OCI-LY3 (cell line): ENCODE data around the gene NT5C.

Experiments
- H2AFZ ChIP-seq: fragments of 200-600, 300-600 bp; shearing (Covaris generic); 2 replicates; pipeline ENCODE4 v1.6.0; 2014; ENCODE audit warnings: antibody characterized with exemption, low read depth, low read length
- H3K27ac ChIP-seq: fragments of 200-600, 300-600 bp; sonication (generic); 2 replicates; pipeline ENCODE4 v1.5.1; 2014; ENCODE audit warnings: mild to moderate bottlenecking, low read length, moderate library complexity, mixed read lengths
- H3K27me3 ChIP-seq: fragments of 200-600, 300-600 bp; sonication (generic); 2 replicates; pipeline ENCODE4 v1.6.1; 2014; ENCODE audit warnings: low read depth, low read length, mixed read lengths
- H3K36me3 ChIP-seq: fragments of 200-600, 300-600 bp; sonication (generic); replicated peaks from 2 replicates; pipeline ENCODE3; 2014; ENCODE audit warnings: low read depth, low read length, mixed read lengths
- H3K4me1 ChIP-seq: fragments of 300-600, 200-600 bp; sonication (generic); 2 replicates; pipeline ENCODE4 v1.6.1; 2014; ENCODE audit warnings: low read length, mixed read lengths
- H3K4me2 ChIP-seq: fragments of 200-600, 300-600 bp; sonication (generic); 2 replicates; pipeline ENCODE4 v1.6.1; 2014; ENCODE audit warnings: low read length, mixed read lengths
- H3K4me3 ChIP-seq: fragments of 300-600, 200-600 bp; sonication (generic); 2 replicates; pipeline ENCODE4 v1.5.1; 2014; ENCODE audit warnings: antibody characterized with exemption, mild to moderate bottlenecking, low read length, moderate library complexity
- H3K79me2 ChIP-seq: fragments of 300-600, 200-600 bp; shearing (Covaris generic); 2 replicates; pipeline ENCODE4 v1.6.1; 2014; ENCODE audit warnings: mild to moderate bottlenecking, low read length, mixed read lengths
- H3K9ac ChIP-seq: fragments of 300-600, 200-600 bp; shearing (Covaris generic); 2 replicates; pipeline ENCODE4 v1.6.0; 2014; ENCODE audit warnings: mild to moderate bottlenecking, low read length, moderate library complexity
- H3K9me3 ChIP-seq: fragments of 200-600, 300-600 bp; shearing (Covaris generic); 2 replicates; pipeline ENCODE4 v1.6.1; 2014; ENCODE audit warnings: low read length, mixed read lengths; ENCODE audit not compliant: insufficient read depth
- H4K20me1 ChIP-seq: fragments of 200-600, 300-600 bp; sonication (generic); 2 replicates; pipeline ENCODE4 v1.6.1; 2016; ENCODE audit warnings: low read length, mixed read lengths; ENCODE audit not compliant: insufficient read depth
- EZH2phosphoT487 ChIP-seq: fragments of 200-600 bp; shearing (Covaris generic); IDR thresholded peaks from 2 replicates; pipeline ENCODE4 v1.6.1; 2018; ENCODE audit warnings: antibody characterized with exemption, mixed run types, low read depth
- TF ChIP-seq, protein P1 (sequence below): fragments of 200-600, 300-600 bp; sonication (generic); IDR thresholded peaks from 2 replicates; pipeline ENCODE4 v1.5.1; 2014; ENCODE audit warnings: antibody characterized with exemption, low read length, low read depth

The NT5C gene

DNA sequence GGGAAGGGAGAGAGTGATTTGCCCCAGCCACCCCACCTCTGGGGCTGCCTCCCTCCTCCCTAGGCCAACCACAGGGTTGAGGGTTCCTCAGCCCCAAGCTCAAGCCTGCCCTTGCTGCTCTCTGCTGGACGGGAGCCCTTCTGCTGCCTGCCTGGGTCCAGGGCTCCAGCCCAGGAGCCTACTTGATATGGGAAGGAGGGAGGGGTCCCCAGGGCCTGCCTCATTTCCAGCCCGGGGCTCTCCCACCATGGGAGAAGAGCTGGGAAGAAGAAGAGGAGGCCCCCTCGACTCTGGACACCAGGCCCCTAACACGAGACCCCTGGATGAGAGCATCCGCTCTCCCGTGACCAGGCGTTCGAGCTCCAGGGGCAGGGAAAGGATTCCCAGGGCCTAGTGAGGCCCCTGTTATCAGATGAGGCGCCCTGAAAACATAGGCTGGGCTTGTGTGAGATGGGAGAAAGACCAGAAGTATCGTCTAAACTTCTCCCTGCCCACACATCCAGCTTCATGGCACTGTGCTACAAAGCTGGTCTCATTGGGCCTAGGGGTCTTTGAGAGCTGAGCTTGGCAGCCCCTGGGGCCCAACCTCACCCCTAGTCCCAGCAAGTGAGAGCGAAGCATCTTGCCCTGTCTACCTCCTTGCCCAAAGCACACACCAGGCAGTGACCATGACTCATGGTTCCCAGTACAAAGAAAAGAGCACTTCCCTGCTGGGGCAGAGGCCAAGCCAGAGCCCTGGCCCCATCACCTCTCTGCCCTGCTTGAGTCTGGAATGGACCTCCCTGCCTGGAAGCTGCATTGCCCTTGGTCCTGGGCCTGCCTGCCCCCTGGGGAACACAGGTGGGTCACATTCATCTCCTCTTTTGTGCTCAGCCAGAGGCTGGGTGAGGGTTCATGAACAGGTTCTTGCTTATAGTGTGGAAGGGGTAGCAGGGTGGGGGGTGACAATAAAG is 42.8 kb downstream of the NT5C start:
- no peaks in the 10 kb centered on the region for H3K79me2 ChIP-seq
- H3K4me1 ChIP-seq = peaks cover 11% of the 10 kb centered on the region; the same call in 1 of the 2 replicates
- peak overlapping the region; percentile 71 for H3K9ac ChIP-seq
- no peaks in the 10 kb centered on the region for H3K36me3 ChIP-seq
- no peaks in the 10 kb centered on the region for H3K27me3 ChIP-seq
- peak overlapping the region; percentile 88 for H3K4me2 ChIP-seq
- no peaks in the 10 kb centered on the region for H4K20me1 ChIP-seq
- H2AFZ ChIP-seq = peak overlapping the region; percentile 89; the same call in 1 of the 2 replicates
- TF ChIP-seq, protein P1, sequence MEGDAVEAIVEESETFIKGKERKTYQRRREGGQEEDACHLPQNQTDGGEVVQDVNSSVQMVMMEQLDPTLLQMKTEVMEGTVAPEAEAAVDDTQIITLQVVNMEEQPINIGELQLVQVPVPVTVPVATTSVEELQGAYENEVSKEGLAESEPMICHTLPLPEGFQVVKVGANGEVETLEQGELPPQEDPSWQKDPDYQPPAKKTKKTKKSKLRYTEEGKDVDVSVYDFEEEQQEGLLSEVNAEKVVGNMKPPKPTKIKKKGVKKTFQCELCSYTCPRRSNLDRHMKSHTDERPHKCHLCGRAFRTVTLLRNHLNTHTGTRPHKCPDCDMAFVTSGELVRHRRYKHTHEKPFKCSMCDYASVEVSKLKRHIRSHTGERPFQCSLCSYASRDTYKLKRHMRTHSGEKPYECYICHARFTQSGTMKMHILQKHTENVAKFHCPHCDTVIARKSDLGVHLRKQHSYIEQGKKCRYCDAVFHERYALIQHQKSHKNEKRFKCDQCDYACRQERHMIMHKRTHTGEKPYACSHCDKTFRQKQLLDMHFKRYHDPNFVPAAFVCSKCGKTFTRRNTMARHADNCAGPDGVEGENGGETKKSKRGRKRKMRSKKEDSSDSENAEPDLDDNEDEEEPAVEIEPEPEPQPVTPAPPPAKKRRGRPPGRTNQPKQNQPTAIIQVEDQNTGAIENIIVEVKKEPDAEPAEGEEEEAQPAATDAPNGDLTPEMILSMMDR = no peak
- no peak for TF ChIP-seq EZH2phosphoT487
- peak overlapping the region; percentile 83 for H3K4me3 ChIP-seq
- no peaks in the 10 kb centered on the region for H3K9me3 ChIP-seq
- no peak overlapping the region for H3K27ac ChIP-seq

DNA sequence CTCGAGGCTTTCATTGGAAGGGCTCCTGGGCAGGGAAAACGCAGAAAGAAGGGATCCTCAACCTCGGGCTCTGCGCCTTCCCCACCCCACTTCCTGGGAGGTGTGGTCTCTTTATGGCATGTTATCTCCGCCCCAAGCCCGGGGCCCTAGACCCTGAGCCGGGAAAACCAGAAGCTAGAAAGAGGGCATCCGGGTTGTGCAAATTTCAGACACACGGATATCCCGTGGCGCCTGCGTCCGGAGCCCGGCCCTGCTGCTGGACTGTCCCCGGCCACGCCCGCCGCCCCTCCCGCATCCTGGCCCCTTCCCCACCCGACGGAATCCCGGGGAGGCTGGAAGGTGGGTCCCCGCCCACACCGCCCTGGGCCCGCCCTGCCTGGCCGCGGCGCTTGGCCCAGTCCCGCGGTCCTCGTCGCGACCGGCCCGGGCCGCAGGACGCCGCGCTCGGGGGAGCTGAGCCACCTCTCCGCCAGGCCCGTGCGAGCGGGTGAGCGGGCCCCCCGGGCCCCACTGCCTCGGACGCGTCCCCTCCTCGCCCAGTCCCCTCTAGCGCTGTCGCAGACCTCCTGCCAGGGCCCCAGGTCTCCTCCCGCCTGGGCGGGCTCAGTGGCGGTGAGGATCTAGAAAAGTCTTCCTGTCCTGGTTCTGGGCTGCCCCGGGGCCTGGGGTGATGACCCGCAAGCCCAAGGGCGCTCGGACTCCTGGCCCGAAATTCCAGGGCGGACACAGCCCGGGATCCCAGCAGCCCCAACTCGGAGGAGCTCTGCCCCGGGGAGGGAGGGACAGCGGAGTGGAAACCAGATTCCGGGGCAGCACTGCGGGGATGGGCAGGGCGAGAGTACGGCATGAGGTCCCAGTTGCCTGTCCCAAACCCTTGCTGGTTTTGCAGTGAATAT is 43.7 kb downstream of the NT5C start, which contains the start of gene SLC16A5:
Gene SLC16A5 (plus strand): TSS at position 397 of the 896 bp plus-strand sequence. CDS start 5,683 bp downstream, outside the sequence.
- Histone ChIP-seq H3K27me3 (no peaks in the 10 kb centered on the region), H3K4me3 (peak within 1 kb of the TSS; percentile 83), H3K27ac (no peak within 1 kb of the TSS), H3K9me3 (no peaks in the 10 kb centered on the region), H4K20me1 (no peaks in the 10 kb centered on the region), H3K9ac (peak within 1 kb of the TSS; percentile 71), H3K36me3 (no peaks in the 10 kb centered on the region), H3K4me1 (peaks cover 11% of the 10 kb centered on the region; the same call in 1 of the 2 replicates), H3K4me2 (peak within 1 kb of the TSS; percentile 88), H3K79me2 (no peaks in the 10 kb centered on the region), H2AFZ (peak within 1 kb of the TSS; percentile 89)
- TF ChIP-seq, protein P1 = no peak
- TF ChIP-seq EZH2phosphoT487 = no peak

DNA sequence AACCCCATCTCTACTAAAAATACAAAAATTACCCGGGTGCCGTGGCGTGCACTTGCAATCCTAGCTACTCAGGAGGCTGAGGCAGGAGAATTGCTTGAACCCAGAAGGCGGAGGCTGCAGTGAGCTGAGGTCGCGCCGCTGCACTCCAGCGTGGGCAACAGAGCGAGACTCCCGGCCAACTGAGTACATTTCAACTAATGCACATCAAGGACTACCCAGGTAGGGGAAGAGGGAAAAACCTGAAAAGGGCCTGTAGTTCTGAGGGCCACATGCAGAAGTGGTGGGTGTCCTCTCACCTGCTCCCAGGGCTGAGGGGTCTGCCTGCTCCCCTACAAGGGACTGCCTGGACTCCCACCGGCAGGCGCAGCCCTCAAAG is 44.4 kb downstream of the NT5C start:
- H2AFZ ChIP-seq = peak overlapping the region; percentile 89
- H3K9me3 ChIP-seq = no peaks in the 10 kb centered on the region
- peaks cover 11% of the 10 kb centered on the region; the same call in 1 of the 2 replicates for H3K4me1 ChIP-seq
- H3K27me3 ChIP-seq = peaks cover 4% of the 10 kb centered on the region; the same call in 1 of the 2 replicates
- H3K4me2 ChIP-seq = peak overlapping the region; percentile 88
- H3K4me3 ChIP-seq = peak overlapping the region; percentile 83
- H4K20me1 ChIP-seq = no peaks in the 10 kb centered on the region
- TF ChIP-seq, protein P1 = no peak
- TF ChIP-seq EZH2phosphoT487 = no peak
- no peaks in the 10 kb centered on the region for H3K79me2 ChIP-seq
- H3K9ac ChIP-seq = peak overlapping the region; percentile 71; the same call in 1 of the 2 replicates
- no peaks in the 10 kb centered on the region for H3K36me3 ChIP-seq
- H3K27ac ChIP-seq = no peak overlapping the region
